ENCODE results near the gene TTLL11.

TTLL11 gene

DNA sequence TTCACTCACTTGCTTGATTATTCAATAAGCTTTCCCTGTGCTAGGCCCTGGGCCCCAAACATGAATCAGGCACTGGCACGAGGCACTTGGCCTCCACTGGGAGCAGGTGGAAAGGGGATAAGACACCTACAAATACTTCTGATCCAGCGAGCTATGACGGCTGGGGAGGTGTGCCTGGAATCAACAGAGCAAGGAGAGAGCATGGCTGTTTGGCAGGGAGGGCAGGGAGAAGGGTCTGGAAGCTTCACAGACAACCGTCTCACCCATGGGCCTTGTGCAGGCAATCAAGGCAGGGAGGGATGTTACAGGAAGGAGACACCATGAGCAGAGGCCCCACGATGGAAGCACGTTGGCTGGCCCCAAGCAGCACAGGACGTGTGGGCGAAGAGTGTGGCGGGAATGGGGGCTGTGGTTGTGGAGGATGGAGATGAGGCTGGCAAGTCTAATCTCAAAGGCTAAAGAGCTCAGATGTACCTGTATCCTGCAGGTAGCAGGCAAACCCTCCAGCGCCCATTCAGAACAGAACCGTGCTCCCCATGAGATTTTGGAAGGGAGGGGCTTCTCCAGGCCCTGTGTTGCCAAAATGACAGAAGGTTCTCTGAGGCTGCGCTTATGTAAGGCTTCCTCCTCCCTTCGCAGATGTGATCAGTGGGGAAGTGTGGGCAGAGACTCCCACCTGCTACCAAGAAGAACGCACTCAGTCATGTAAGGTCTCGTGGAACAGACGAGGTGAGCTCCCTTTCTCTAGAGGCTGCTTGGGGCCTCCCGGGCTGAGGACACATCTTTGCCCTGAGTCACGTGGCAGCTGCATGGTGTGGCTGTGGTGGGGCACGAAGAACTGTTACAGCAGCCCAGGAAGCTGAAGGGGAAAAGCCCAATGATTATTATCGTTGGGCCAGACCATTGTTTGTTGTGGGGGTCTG lies 252.0 kb downstream of the TTLL11 start:
- Histone ChIP-seq H3K4me3 (ENCODE audit: low read length in 2 of 2) (no peak overlapping the region), H3K4me1 (ENCODE audit: control insufficient read depth in 2 of 2, insufficient read depth in 2 of 2, low read length in 2 of 2) (no peaks in the 10 kb centered on the region), H3K9me3 (ENCODE audit: control insufficient read depth in 2 of 2, low read length in 2 of 2) (no peaks in the 10 kb centered on the region), H3K27me3 (ENCODE audit: control insufficient read depth in 2 of 2, insufficient read depth in 2 of 2, low read length in 2 of 2) (no peaks in the 10 kb centered on the region), H3K27ac (ENCODE audit: low read depth in 2 of 2, low read length in 2 of 2) (no peak overlapping the region), H3K9ac (ENCODE audit: low read depth in 1 of 2, low read length in 2 of 2) (no peak overlapping the region), H3K36me3 (ENCODE audit: control insufficient read depth in 2 of 2, insufficient read depth in 2 of 2, low read length in 2 of 2) (no peaks in the 10 kb centered on the region)

DNA sequence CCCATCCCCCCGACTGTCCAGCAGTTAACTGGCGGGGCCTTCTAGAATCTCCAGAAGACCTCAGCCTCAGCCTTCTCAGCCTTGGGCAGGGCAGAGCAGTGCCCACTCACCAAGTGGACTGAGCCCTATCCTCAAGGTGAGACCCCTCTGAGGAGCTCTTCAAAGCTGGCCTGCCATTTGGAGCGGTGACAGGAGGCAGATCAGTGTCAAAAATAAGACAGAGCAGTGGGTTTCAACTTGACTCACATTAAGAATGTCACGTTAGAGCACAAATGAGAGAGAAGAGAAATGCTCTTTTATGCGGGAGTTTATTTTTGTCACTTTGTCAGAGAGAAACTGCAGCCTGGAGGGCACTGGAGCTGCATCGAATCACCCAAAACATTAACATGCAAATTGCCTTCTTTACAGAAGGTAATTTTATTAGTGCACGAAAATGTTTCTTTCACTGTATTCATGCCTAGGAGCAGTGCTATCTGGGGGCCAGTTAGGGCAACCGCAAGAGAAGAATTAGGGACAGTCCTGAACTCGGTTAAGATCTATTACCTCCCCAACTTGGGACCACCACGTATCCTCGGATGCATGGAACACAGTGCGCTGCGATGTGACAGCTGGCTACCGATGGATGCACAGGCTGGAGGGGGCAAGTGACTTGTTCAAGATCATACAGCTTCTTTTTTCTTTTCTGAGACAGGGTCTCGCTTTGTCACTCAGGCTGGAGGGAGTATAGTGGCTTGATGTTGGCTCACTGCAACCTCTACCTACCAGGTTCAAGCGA lies 253.2 kb downstream of the TTLL11 start:
- Histone ChIP-seq H3K27ac (ENCODE audit: low read depth in 2 of 2, low read length in 2 of 2) (no peak overlapping the region), H3K27me3 (ENCODE audit: control insufficient read depth in 2 of 2, insufficient read depth in 2 of 2, low read length in 2 of 2) (no peaks in the 10 kb centered on the region), H3K36me3 (ENCODE audit: control insufficient read depth in 2 of 2, insufficient read depth in 2 of 2, low read length in 2 of 2) (no peaks in the 10 kb centered on the region)

DNA sequence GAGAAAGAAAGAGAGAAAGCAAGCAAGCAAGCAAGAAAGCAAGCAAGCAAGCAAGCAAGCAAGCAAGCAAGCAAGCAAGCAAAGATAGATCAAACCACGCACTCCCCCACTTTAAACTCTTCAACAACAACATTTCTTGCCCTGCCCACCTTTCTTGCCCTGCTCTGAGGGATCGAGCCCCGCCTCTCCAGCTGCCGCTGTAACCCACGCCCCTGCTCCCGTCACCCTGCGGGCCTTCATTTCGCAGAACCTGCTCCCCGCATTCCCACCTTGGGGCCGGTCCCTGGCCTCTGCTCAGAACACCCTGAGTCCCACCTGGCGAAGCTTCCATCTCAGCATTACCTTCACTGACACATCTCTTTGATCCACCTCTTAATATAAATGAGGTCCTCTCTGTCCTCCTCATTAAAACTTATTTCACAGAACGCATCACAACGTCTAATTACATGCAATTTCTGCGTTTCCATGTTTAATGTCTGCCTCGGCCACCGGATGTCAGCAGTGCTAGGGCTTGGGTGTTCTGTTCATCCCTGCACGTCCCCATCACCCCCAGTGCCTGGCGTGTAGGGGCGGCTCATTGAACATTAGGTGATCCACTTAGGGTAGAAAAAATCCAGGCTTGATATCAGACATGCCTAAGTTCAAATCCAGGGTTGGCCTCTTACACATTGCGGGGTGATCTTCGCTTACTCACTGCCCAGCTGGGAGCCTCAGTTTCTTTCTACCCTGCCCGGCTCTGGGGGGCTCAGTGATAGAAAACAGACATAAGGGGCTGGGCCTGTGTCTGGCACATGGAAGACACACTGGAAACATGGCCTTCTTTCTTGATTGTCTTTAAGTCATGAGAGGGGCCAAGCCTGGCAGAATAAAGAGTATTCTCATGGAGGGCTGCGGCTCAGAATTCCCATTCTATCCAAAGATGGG lies 254.1 kb downstream of the TTLL11 start:
- Histone ChIP-seq H3K27me3 (ENCODE audit: control insufficient read depth in 2 of 2, insufficient read depth in 2 of 2, low read length in 2 of 2) (no peaks in the 10 kb centered on the region), H3K4me1 (ENCODE audit: control insufficient read depth in 2 of 2, insufficient read depth in 2 of 2, low read length in 2 of 2) (no peaks in the 10 kb centered on the region), H3K9me3 (ENCODE audit: control insufficient read depth in 2 of 2, low read length in 2 of 2) (no peaks in the 10 kb centered on the region), H3K9ac (ENCODE audit: low read depth in 1 of 2, low read length in 2 of 2) (no peak overlapping the region), H3K36me3 (ENCODE audit: control insufficient read depth in 2 of 2, insufficient read depth in 2 of 2, low read length in 2 of 2) (no peaks in the 10 kb centered on the region), H3K27ac (ENCODE audit: low read depth in 2 of 2, low read length in 2 of 2) (no peak overlapping the region), H3K4me3 (ENCODE audit: low read length in 2 of 2) (no peak overlapping the region)

More for the DNA sequence above, 253.2 kb downstream of the TTLL11 start:
- H3K4me1 ChIP-seq (ENCODE audit: control insufficient read depth in 2 of 2, insufficient read depth in 2 of 2, low read length in 2 of 2): no peaks in the 10 kb centered on the region
- H3K9me3 ChIP-seq (ENCODE audit: control insufficient read depth in 2 of 2, low read length in 2 of 2): no peaks in the 10 kb centered on the region
- no peak overlapping the region for H3K9ac ChIP-seq (ENCODE audit: low read depth in 1 of 2, low read length in 2 of 2)
- H3K4me3 ChIP-seq (ENCODE audit: low read length in 2 of 2): no peak overlapping the region

DNA sequence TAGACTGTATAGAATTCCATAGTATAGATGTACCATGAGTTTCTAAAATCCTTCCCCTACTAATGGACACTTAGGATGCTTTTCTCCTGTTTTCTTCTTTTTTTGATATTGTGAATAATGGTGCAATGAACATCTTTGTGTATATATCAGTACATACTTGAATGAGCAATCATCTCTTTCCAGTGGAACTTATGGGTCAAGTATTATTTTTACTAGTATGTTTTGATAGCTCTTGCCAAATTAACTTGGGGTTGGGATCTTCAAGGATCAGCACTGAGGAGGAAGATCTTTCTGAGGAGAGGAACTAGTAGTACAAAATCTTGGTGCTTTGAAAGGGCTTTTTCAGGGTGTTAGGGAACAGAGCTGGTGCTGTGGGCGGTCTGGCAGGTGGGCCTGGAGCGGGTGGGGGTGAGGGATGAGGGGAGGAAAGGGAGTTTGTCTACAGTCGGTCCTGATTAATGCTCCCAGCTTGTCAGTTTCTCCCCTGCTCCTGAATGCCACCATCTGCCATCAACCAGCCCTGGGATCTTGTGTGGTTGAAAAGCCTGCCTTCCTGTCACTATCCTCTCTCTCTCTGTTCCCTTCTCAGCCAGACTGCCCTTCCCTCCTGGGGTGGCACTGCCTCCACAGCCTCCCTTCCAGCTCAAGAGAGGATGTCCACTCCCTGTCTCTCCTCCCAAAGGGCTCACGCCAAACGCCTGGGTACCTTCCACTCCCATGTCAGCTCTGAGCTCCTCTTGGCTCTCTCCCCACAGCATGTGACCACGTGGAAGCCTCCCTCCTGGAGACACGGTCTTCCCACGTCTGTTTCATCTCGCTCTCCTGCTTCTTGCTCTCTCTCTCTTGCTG lies 255.8 kb downstream of the TTLL11 start:
- Histone ChIP-seq H3K27ac (ENCODE audit: low read depth in 2 of 2, low read length in 2 of 2) (no peak overlapping the region), H3K9me3 (ENCODE audit: control insufficient read depth in 2 of 2, low read length in 2 of 2) (no peaks in the 10 kb centered on the region), H3K36me3 (ENCODE audit: control insufficient read depth in 2 of 2, insufficient read depth in 2 of 2, low read length in 2 of 2) (no peaks in the 10 kb centered on the region), H3K4me1 (ENCODE audit: control insufficient read depth in 2 of 2, insufficient read depth in 2 of 2, low read length in 2 of 2) (no peaks in the 10 kb centered on the region), H3K4me3 (ENCODE audit: low read length in 2 of 2) (no peak overlapping the region), H3K27me3 (ENCODE audit: control insufficient read depth in 2 of 2, insufficient read depth in 2 of 2, low read length in 2 of 2) (no peaks in the 10 kb centered on the region), H3K9ac (ENCODE audit: low read depth in 1 of 2, low read length in 2 of 2) (no peak overlapping the region)

DNA sequence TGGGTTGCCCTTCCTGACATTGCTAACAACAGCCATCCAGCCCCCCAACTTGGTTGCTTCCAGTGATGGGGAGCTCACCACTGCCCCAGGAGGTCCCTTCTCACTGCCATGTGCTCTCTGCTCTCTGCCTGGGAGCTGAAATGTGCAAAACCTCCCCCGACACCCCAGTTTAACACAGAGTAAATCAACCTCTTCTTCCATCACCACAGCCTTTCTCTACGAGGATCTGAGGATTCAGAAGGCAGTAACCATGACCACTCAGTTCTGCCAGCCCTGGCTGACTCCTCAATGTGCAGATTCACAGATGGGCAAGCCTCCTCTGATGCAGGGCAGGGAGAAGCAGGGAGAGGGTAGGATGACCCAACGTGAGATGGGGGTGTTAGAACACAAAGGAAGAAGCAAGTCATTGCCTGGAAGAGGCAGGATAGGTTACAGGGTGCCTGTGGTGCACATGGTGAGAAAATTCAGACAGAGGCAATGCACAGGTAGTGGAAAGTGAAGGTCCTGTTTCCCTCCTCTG lies 256.7 kb downstream of the TTLL11 start:
- Histone ChIP-seq H3K36me3 (ENCODE audit: control insufficient read depth in 2 of 2, insufficient read depth in 2 of 2, low read length in 2 of 2) (no peaks in the 10 kb centered on the region), H3K4me1 (ENCODE audit: control insufficient read depth in 2 of 2, insufficient read depth in 2 of 2, low read length in 2 of 2) (no peaks in the 10 kb centered on the region), H3K9me3 (ENCODE audit: control insufficient read depth in 2 of 2, low read length in 2 of 2) (no peaks in the 10 kb centered on the region), H3K27me3 (ENCODE audit: control insufficient read depth in 2 of 2, insufficient read depth in 2 of 2, low read length in 2 of 2) (no peaks in the 10 kb centered on the region), H3K9ac (ENCODE audit: low read depth in 1 of 2, low read length in 2 of 2) (no peak overlapping the region), H3K4me3 (ENCODE audit: low read length in 2 of 2) (no peak overlapping the region), H3K27ac (ENCODE audit: low read depth in 2 of 2, low read length in 2 of 2) (no peak overlapping the region)

DNA sequence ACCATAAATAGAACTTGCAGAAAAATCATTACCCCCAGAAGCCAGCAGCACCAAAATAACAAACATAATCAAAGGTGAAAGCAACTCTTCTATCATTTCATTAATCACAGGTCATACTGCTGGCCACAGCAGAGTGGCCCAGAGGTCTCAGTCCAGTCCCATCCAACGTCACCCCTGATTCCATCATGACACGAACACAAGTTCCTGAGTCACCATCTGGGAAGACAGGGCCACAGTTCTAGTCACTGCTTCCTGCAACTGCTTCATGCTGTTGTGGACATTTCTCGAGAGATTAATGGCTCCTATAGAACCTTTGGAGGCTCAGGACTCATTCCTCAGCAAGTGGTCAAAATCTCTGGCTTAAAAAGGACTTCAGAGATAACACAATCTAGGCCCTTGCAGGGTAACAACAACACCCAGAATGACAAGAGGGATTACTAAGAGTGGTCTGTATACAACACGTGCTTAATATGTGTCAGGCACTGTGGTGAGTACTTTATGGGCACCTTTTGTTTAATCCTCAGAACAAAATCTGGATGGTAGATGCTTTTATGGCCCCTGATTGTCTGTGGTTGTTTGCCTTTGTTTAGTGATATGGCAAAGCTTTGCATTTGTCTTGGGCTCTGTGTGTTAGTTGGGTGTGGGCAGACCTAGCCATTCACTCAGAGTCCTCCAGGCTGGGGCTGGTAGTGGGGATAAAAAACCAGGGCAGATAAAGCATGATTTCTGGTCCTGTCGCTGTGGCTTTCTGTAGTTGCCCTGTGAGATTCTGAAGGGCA lies 257.3 kb downstream of the TTLL11 start:
- no peak overlapping the region for H3K27ac ChIP-seq (ENCODE audit: low read depth in 2 of 2, low read length in 2 of 2)
- no peaks in the 10 kb centered on the region for H3K36me3 ChIP-seq (ENCODE audit: control insufficient read depth in 2 of 2, insufficient read depth in 2 of 2, low read length in 2 of 2)
- no peak overlapping the region for H3K4me3 ChIP-seq (ENCODE audit: low read length in 2 of 2)
- no peaks in the 10 kb centered on the region for H3K27me3 ChIP-seq (ENCODE audit: control insufficient read depth in 2 of 2, insufficient read depth in 2 of 2, low read length in 2 of 2)
- H3K9me3 ChIP-seq (ENCODE audit: control insufficient read depth in 2 of 2, low read length in 2 of 2): no peaks in the 10 kb centered on the region
- H3K4me1 ChIP-seq (ENCODE audit: control insufficient read depth in 2 of 2, insufficient read depth in 2 of 2, low read length in 2 of 2): no peaks in the 10 kb centered on the region
- H3K9ac ChIP-seq (ENCODE audit: low read depth in 1 of 2, low read length in 2 of 2): no peak overlapping the region

DNA sequence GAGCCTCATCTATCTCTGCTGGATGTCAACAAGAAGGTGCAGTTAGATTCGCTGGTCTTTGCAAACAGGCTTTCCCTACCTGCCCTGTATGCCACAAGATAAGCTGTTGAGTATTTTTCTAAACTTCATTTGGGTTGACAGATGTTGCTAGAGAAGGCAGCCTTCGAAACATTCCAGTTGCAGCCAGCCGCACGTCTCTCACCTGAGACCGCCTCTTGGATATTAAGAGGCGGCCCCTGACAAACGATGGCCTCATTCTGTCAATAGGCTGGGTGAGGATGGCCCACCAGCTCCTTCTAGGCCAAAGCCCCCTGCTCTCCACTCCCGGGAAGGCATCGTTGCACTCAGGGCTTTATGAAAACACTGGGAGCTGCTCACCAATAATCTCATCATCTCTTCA lies 260.0 kb downstream of the TTLL11 start:
- no peak overlapping the region for H3K9ac ChIP-seq (ENCODE audit: low read depth in 1 of 2, low read length in 2 of 2)

DNA sequence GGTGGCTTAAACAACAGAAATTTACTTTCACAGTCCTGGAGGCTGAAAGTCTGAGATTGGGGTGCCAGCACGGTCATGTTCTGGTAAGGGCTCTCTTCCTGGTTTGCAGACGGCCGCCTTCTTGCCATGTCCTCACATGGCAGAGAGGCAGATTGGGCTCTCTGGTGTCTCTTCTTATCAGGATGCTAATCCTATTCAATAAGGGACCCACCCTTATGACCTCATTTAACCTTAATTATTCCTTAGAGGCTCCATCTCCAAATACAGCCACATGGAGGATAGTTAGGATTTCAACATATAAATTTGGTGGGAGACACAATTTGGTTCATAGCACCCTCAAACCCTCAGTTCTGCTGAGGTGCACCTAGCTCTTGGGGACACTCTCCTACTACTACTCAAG lies 261.2 kb downstream of the TTLL11 start:
- Histone ChIP-seq H3K9ac (ENCODE audit: low read depth in 1 of 2, low read length in 2 of 2) (no peak overlapping the region), H3K27ac (ENCODE audit: low read depth in 2 of 2, low read length in 2 of 2) (no peak overlapping the region), H3K36me3 (ENCODE audit: control insufficient read depth in 2 of 2, insufficient read depth in 2 of 2, low read length in 2 of 2) (no peaks in the 10 kb centered on the region), H3K4me1 (ENCODE audit: control insufficient read depth in 2 of 2, insufficient read depth in 2 of 2, low read length in 2 of 2) (no peaks in the 10 kb centered on the region), H3K27me3 (ENCODE audit: control insufficient read depth in 2 of 2, insufficient read depth in 2 of 2, low read length in 2 of 2) (no peaks in the 10 kb centered on the region), H3K9me3 (ENCODE audit: control insufficient read depth in 2 of 2, low read length in 2 of 2) (no peaks in the 10 kb centered on the region), H3K4me3 (ENCODE audit: low read length in 2 of 2) (no peak overlapping the region)

More for the DNA sequence above, 260.0 kb downstream of the TTLL11 start:
- Histone ChIP-seq H3K27me3 (ENCODE audit: control insufficient read depth in 2 of 2, insufficient read depth in 2 of 2, low read length in 2 of 2) (no peaks in the 10 kb centered on the region), H3K4me1 (ENCODE audit: control insufficient read depth in 2 of 2, insufficient read depth in 2 of 2, low read length in 2 of 2) (no peaks in the 10 kb centered on the region), H3K27ac (ENCODE audit: low read depth in 2 of 2, low read length in 2 of 2) (no peak overlapping the region), H3K9me3 (ENCODE audit: control insufficient read depth in 2 of 2, low read length in 2 of 2) (no peaks in the 10 kb centered on the region), H3K4me3 (ENCODE audit: low read length in 2 of 2) (no peak overlapping the region), H3K36me3 (ENCODE audit: control insufficient read depth in 2 of 2, insufficient read depth in 2 of 2, low read length in 2 of 2) (no peaks in the 10 kb centered on the region)

Measured in mucosa of rectum (tissue), 2 donors.